Stimulated activated memory B cell treated with anti-CD40 and anti-IgM and Interleukin-4, amounts not matched to agents 10 μg/mL and 1 μg/mL and 100 μg/mL, for 72 hours (primary cell): ENCODE measurements around the gene KCTD18.
A peak's percentile ranks its signal among the peaks of the same experiment; 100 is the strongest.

Experiments
- ATAC-seq: fragments of 150-1000 bp; cut with Tn5 transposase; 2 replicates; pipeline ENCODE4 v1.10.0; 2021
- H3K27ac Mint-ChIP-seq: one replicate; pipeline ENCODE4 v1.8.0; 2022; ENCODE audit warnings: mild to moderate bottlenecking, mixed read lengths
- H3K27me3 Mint-ChIP-seq: one replicate; pipeline ENCODE4 v1.8.0; 2022; ENCODE audit warnings: mixed read lengths
- H3K36me3 Mint-ChIP-seq: one replicate; pipeline ENCODE4 v1.8.0; 2022; ENCODE audit warnings: mixed read lengths
- H3K4me1 Mint-ChIP-seq: one replicate; pipeline ENCODE4 v1.8.0; 2022; ENCODE audit warnings: mixed read lengths
- H3K4me3 Mint-ChIP-seq: one replicate; pipeline ENCODE4 v1.8.0; 2022; ENCODE audit warnings: mild to moderate bottlenecking, moderate library complexity, mixed read lengths
- H3K9me3 Mint-ChIP-seq: one replicate; pipeline ENCODE4 v1.8.0; 2022; ENCODE audit warnings: mixed read lengths

Gene KCTD18

DNA sequence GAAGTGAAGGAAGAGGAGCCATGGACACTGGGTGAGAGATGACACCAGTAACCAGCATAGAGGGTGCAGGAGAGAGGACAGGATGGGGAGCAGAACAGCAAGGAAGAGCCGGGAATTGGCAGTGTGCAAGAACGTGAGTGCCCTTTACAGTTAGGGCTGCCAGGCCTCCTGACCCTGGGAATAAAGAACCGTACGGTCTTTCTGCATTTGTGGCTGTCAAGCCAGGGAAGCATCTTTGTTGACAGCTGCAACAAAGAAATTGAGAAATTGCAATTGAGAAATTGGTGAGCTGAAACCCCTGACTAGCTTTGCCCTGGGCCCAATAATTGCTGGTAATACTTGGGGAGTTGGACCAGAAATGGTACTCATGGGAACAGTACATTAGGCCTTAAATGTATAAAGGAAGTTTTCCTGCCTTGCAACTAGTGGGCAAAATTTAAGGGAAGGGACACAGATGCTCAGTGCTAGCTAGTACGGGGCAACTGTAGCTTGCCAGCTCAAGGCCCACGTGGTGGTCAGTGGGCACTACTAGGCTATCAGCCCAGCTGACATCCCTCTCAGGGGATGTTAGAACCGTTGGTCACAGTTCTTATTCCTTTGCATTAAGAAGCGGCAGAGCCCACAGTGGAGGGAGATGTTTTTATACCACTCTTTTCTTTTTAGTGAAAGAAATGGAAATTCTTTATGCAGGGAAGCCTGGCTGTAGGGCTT lies 56.6 kb downstream of the KCTD18 start:
- Mint-ChIP-seq H3K4me1 (peaks cover 43% of the 10 kb centered on the region), H3K27ac (no peak overlapping the region), H3K4me3 (no peak overlapping the region), H3K36me3 (no peaks in the 10 kb centered on the region), H3K9me3 (no peaks in the 10 kb centered on the region), H3K27me3 (no peaks in the 10 kb centered on the region)
- no peak for ATAC-seq

DNA sequence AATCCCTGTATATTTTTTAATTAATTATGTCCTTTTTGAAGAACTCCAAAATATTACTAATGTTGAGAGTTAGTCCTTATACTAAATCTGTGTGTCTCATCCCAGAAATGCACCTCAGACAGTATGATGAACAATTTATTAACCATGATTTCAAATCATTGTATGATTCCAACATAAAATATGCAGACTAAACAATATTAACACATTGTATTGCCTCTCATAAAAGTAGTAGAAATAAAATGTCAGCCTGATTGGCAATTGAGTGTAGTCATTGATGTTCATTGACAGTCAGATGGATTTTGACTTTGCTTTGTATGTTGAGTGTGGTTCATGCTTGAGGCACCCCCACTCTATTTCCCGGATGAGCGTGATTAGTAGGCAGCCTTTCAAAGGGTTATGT lies 57.5 kb downstream of the KCTD18 start:
- ATAC-seq: no peak
- H3K9me3 Mint-ChIP-seq: no peaks in the 10 kb centered on the region
- H3K27ac Mint-ChIP-seq: no peak overlapping the region
- H3K36me3 Mint-ChIP-seq: no peaks in the 10 kb centered on the region
- H3K27me3 Mint-ChIP-seq: peaks cover under 1% of the 10 kb centered on the region
- peaks cover 43% of the 10 kb centered on the region for H3K4me1 Mint-ChIP-seq
- H3K4me3 Mint-ChIP-seq: no peak overlapping the region

DNA sequence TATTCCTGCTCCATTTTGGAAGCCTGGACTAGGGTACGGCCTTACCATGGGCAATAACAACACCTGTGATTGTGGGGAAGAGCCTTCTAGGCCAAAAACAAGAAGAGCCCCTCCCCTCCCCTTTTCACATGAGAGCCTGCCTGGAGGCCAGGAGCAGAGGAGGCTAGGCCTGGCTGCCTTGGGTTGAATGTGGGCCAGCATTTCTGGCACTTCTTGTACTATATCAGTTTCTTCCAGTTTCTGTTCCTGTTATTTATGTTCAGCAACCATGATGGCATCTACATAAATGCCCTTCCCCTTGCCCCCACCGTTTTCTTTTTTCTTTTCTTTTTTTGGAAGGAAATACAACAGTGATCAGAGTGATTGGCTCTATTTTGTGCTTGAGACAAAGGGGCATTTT lies 58.4 kb downstream of the KCTD18 start:
- Mint-ChIP-seq H3K9me3 (no peaks in the 10 kb centered on the region), H3K27me3 (peaks cover 9% of the 10 kb centered on the region), H3K4me1 (peaks cover 45% of the 10 kb centered on the region), H3K27ac (no peak overlapping the region), H3K36me3 (no peaks in the 10 kb centered on the region), H3K4me3 (no peak overlapping the region)
- peak; percentile 64 for ATAC-seq

DNA sequence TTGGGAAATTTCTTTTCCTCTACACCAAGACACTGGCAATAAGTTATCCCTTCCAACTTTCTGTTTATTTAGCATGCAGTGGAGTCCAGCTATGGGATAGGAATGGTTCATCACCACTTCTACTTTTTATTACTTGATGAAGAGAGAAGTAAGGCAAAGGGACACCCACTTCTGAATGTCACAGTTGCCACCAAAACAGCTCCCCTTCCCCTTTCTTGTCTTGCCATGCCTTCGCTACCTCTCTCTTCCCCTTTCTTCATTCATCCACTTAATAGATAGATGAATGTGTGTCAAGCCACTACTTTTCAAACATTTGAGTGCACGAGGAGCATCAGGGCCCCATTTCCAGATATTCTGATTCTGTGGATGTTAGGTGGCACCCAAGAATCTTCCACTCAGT lies 59.6 kb downstream of the KCTD18 start:
- H3K36me3 Mint-ChIP-seq: no peaks in the 10 kb centered on the region
- H3K27me3 Mint-ChIP-seq: peaks cover 9% of the 10 kb centered on the region
- ATAC-seq: peak; percentile 77
- no peak overlapping the region for H3K27ac Mint-ChIP-seq
- no peaks in the 10 kb centered on the region for H3K9me3 Mint-ChIP-seq
- H3K4me3 Mint-ChIP-seq: no peak overlapping the region
- H3K4me1 Mint-ChIP-seq: peaks cover 35% of the 10 kb centered on the region

DNA sequence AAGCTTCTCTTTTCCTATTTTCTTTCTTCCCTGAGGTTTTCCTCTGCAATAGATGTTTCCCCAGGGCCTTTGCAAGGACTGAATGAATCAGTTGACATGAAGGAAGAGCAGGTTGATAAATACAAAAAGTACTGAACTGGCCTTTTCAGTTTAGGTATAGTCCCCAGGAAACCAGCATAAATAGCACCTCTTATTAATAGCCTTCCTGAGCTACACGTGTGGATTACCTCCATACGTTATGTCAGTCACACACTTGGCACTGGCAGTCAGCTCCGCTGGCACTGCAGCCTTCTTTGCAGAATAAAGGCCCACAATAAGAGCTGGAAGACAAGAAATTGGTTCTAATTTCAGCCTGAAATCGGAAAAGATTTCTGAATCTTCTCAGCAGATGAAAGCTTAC lies 60.7 kb downstream of the KCTD18 start:
- H3K27ac Mint-ChIP-seq: no peak overlapping the region
- H3K9me3 Mint-ChIP-seq: no peaks in the 10 kb centered on the region
- peaks cover 30% of the 10 kb centered on the region for H3K4me1 Mint-ChIP-seq
- ATAC-seq: no peak
- H3K36me3 Mint-ChIP-seq: no peaks in the 10 kb centered on the region
- no peak overlapping the region for H3K4me3 Mint-ChIP-seq
- H3K27me3 Mint-ChIP-seq: peaks cover 18% of the 10 kb centered on the region

DNA sequence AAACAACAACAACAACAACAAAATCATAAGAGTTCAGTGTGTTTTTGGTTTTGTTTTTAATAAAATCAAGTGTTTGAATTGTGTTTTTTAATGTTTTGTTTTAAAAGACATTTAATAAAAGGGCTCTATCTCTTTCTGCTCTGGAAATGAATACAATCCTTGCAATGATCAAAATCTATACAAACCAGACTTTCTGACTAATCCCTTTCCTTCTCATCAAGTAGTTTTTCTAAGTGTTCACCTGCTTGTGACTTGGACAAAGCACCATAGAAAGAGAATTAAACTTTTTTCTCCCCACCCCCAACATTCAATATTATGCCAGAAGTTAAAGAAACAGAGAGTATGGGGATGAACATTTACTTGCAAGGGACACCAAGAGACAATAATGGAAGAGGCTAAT lies 61.4 kb downstream of the KCTD18 start:
- Mint-ChIP-seq H3K4me1 (peaks cover 30% of the 10 kb centered on the region), H3K27me3 (peaks cover 23% of the 10 kb centered on the region), H3K36me3 (no peaks in the 10 kb centered on the region), H3K9me3 (no peaks in the 10 kb centered on the region), H3K27ac (no peak overlapping the region), H3K4me3 (no peak overlapping the region)
- ATAC-seq: no peak

DNA sequence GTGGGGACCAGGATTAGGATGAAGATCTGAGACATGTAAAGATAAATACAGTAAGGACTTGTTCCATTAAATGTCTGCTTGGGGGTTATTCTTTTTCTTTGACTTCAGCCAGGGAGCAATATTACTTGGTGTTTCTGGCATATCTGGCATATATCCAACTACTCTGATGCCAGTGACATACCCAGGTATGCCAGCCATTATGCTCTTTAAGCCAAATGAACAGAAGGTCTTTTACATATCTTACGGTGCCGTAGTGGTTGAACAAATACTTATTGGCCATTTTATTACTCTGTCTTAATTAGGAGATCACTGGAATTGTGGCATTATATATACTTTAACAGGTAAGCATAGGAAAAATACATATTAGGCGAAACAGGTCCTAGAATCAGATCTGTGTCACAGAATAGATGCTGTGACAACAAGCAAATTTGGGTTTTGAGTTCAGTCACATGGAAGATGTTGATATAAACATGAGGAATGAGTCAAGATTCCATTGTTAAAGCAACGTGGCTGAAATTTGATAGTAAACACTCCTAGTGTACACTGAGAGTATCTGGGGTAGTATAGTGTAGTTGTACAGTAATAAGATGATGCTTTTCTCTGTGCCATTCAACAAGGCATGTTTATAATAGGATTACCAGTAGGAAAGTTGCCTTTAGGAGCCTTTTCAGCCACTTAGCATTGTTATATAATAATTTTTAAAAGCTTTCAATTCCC lies 62.6 kb downstream of the KCTD18 start:
- H3K27ac Mint-ChIP-seq: no peak overlapping the region
- H3K27me3 Mint-ChIP-seq: peaks cover 23% of the 10 kb centered on the region
- H3K9me3 Mint-ChIP-seq: no peaks in the 10 kb centered on the region
- H3K36me3 Mint-ChIP-seq: no peaks in the 10 kb centered on the region
- peaks cover 30% of the 10 kb centered on the region for H3K4me1 Mint-ChIP-seq
- no peak overlapping the region for H3K4me3 Mint-ChIP-seq
- no peak for ATAC-seq

DNA sequence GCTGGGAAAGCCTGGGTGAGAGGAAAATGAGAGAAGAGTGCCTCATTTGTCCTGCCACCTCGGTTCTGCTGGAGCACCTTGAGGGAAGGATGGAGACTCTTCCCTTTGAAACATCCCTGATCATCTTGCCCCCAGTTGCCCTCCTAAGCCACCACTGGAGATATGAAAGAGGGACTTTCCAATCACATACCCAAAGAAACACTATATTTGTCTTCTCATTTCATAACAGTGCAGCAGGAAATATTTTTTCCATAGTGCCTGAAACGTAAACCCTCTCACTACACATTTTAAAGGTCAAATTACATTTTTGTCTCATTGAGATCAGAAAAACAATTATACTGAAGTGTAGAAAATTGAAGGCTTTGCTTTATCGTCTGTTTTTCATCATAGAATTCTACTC lies 63.3 kb downstream of the KCTD18 start:
- peaks cover 24% of the 10 kb centered on the region for H3K27me3 Mint-ChIP-seq
- H3K36me3 Mint-ChIP-seq: no peaks in the 10 kb centered on the region
- ATAC-seq: no peak
- no peaks in the 10 kb centered on the region for H3K9me3 Mint-ChIP-seq
- no peak overlapping the region for H3K4me3 Mint-ChIP-seq
- H3K4me1 Mint-ChIP-seq: peaks cover 26% of the 10 kb centered on the region
- peak overlapping the region; percentile 17 for H3K27ac Mint-ChIP-seq

DNA sequence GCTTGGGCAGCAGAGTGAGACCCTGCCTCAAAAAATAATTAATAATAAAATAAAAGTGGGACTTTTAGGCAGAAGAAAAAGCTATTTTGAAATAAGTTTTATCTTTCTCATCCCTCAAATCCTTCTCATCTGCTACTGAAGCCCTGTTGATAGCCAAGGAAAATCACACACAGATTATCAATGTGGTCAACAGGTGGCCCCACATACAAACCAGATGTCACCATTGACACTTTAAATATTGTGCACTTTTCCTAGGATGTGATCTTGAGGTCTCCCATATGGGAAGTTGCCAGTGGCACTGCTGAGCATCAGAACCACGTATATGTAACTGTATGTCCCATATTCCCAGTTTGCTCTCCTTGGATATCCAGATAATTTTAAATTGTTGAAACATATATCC lies 64.6 kb downstream of the KCTD18 start:
- ATAC-seq: no peak
- H3K4me3 Mint-ChIP-seq: no peak overlapping the region
- no peaks in the 10 kb centered on the region for H3K36me3 Mint-ChIP-seq

DNA sequence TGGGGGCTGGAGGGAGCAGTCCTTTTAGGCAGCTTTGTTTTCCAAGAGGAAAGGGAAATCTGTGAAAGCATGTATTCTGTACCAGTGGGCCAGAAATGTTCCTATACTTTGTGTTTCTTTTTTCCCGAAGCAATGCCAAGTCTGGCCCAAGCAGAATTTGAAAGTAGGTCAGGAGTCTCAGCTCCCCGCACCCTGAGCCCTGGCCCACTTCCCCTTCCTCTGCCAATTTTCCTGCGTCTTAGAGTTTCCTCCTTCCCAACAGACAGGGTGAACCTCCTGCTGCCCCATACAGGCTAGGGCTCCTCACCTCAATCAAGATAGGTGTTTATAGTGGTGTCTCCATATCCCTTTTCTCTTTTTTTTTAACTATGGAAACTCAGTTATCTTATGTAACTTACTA lies 65.3 kb downstream of the KCTD18 start:
- Mint-ChIP-seq H3K4me3 (no peak overlapping the region), H3K4me1 (peaks cover 10% of the 10 kb centered on the region), H3K27me3 (peaks cover 30% of the 10 kb centered on the region), H3K27ac (no peak overlapping the region), H3K9me3 (no peaks in the 10 kb centered on the region), H3K36me3 (no peaks in the 10 kb centered on the region)
- no peak for ATAC-seq

More for the DNA sequence above, 64.6 kb downstream of the KCTD18 start:
- Mint-ChIP-seq H3K27me3 (peaks cover 30% of the 10 kb centered on the region), H3K9me3 (no peaks in the 10 kb centered on the region), H3K4me1 (peaks cover 16% of the 10 kb centered on the region), H3K27ac (no peak overlapping the region)

DNA sequence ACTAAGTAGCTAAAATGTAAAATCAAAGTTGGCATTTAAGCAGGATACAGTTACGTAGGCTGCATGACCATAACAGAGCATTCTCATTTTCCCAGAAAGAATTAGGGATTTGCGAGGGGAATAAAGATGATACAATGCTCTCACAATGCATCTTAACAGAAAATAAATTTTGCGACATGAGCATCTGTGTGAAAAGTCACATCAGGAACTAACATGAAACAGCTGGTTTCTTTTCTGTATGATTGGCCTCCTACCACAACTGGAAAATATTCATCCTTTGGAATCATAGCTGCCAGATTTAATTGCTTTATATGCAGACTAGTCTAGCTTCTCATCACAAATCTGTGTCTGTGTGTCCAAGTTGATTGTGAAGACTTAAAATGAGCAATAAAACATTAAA lies 66.0 kb downstream of the KCTD18 start:
- Mint-ChIP-seq H3K27me3 (peaks cover 30% of the 10 kb centered on the region), H3K27ac (no peak overlapping the region), H3K4me3 (no peak overlapping the region)

DNA sequence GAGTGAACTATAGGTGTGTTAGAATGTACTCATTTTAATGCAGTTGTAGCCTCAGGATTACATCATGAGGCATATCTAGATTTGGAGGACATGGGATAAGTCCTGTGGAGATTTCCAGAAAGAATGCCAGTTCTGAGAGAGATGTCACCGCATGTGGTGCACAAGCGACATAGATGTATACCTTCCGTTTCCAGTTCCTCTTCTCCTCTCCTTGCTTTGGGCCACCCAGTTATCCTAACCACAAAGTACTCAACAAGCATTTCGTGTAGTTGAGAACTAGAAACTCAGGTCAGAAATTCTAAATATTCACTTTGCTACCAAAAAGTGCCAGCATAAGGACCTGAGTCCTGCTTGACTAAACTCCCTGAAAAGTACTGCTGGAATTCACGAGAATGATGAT lies 66.5 kb downstream of the KCTD18 start:
- Mint-ChIP-seq H3K36me3 (no peaks in the 10 kb centered on the region), H3K27me3 (peaks cover 30% of the 10 kb centered on the region)

More for the DNA sequence above, 66.0 kb downstream of the KCTD18 start:
- Mint-ChIP-seq H3K9me3 (no peaks in the 10 kb centered on the region), H3K4me1 (peaks cover 10% of the 10 kb centered on the region), H3K36me3 (no peaks in the 10 kb centered on the region)
- no peak for ATAC-seq

DNA sequence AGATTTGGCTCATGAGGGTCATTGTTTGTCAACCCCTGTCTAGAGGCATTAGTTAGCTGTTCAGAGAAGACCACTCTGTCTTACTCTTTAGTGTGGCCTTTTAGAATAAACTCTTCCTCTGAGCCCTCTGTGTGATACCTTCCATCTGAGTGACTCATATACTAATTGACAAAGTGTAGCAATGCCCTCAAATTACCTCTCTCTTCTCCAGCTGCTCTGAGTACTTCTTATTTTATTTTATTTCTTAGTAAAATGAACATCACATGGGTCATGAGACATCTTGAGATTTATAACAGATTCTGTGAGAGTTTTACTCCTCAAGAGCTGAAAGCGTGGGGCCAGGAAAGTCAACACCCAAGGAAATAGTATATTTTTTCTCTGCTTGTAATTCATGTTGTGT lies 67.4 kb downstream of the KCTD18 start:
- Mint-ChIP-seq H3K4me3 (no peak overlapping the region), H3K27ac (no peak overlapping the region), H3K9me3 (no peaks in the 10 kb centered on the region), H3K4me1 (peaks cover 10% of the 10 kb centered on the region), H3K27me3 (peaks cover 30% of the 10 kb centered on the region), H3K36me3 (no peaks in the 10 kb centered on the region)
- no peak for ATAC-seq

More for the DNA sequence above, 66.5 kb downstream of the KCTD18 start:
- Mint-ChIP-seq H3K4me1 (peaks cover 10% of the 10 kb centered on the region), H3K9me3 (no peaks in the 10 kb centered on the region), H3K27ac (no peak overlapping the region), H3K4me3 (no peak overlapping the region)
- no peak for ATAC-seq

DNA sequence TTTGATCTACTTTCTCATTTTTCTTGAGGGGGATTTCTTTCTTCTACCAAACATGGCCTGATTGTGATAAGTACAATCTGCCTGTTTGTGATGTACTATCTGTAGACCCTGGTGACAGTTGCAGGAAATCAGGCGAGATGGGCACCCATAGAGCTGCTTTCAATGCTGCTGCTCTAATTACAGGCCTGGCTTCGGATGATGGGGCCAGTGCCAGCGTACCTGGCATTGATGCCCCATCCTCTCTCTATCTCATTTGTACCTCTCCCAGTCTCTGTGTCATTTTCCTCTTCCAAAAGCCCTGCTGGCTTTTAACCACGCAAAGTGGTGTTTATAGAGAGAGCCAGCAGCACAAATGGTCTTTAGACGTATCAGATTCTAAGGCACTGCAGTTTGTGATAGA lies 69.9 kb downstream of the KCTD18 start:
- Mint-ChIP-seq H3K4me1 (no peaks in the 10 kb centered on the region), H3K27ac (no peak overlapping the region), H3K27me3 (peaks cover 21% of the 10 kb centered on the region), H3K4me3 (no peak overlapping the region), H3K36me3 (no peaks in the 10 kb centered on the region), H3K9me3 (no peaks in the 10 kb centered on the region)
- no peak for ATAC-seq
